HEK293 (cell line): ENCODE results near the gene HOXC10.

ENCODE experiments used
- BCL11B ChIP-seq: fragments of 450-650 bp; formaldehyde crosslinking; IDR thresholded peaks from 2 replicates; pipeline ENCODE4 v1.5.1; 2016; ENCODE audit warnings: low read depth, missing biosample characterization, missing genetic modification characterization
- EGR2 ChIP-seq: fragments of 450-650 bp; formaldehyde crosslinking; IDR thresholded peaks from 2 replicates; pipeline ENCODE4 v1.5.1; 2016; ENCODE audit warnings: low read depth, missing biosample characterization, missing genetic modification characterization
- GLIS2 ChIP-seq: fragments of 450-650 bp; formaldehyde crosslinking; IDR thresholded peaks from 2 replicates; pipeline ENCODE4 v1.5.1; 2016; ENCODE audit warnings: missing biosample characterization, missing genetic modification characterization
- KLF7 ChIP-seq: fragments of 450-650 bp; formaldehyde crosslinking; IDR thresholded peaks from 2 replicates; pipeline ENCODE4 v1.5.1; 2016; ENCODE audit warnings: missing biosample characterization, missing genetic modification characterization, borderline replicate concordance
- MYNN ChIP-seq: fragments of 450-650 bp; formaldehyde crosslinking; IDR thresholded peaks from 2 replicates; pipeline ENCODE4 v1.5.1; 2016; ENCODE audit warnings: missing biosample characterization, missing genetic modification characterization, borderline replicate concordance
- RBAK ChIP-seq: fragments of 450-650 bp; formaldehyde crosslinking; IDR thresholded peaks from 2 replicates; pipeline ENCODE4 v1.5.1; 2016; ENCODE audit warnings: missing biosample characterization, missing genetic modification characterization
- YY2 ChIP-seq: fragments of 450-650 bp; formaldehyde crosslinking; IDR thresholded peaks from 2 replicates; pipeline ENCODE4 v1.5.1; 2016; ENCODE audit warnings: missing biosample characterization, missing genetic modification characterization
- ZIC2 ChIP-seq: fragments of 450-650 bp; formaldehyde crosslinking; IDR thresholded peaks from 2 replicates; pipeline ENCODE4 v1.5.1; 2016; ENCODE audit warnings: missing biosample characterization, missing genetic modification characterization
- ZNF10 ChIP-seq: fragments of 450-650 bp; formaldehyde crosslinking; IDR thresholded peaks from 2 replicates; pipeline ENCODE4 v1.5.1; 2017; ENCODE audit warnings: missing biosample characterization, missing genetic modification characterization
- ZNF112 ChIP-seq: fragments of 450-650 bp; formaldehyde crosslinking; IDR thresholded peaks from 2 replicates; pipeline ENCODE4 v1.5.0; 2017; ENCODE audit warnings: missing biosample characterization, missing genetic modification characterization
- ZNF132 ChIP-seq: fragments of 450-650 bp; formaldehyde crosslinking; IDR thresholded peaks from 2 replicates; pipeline ENCODE4 v1.5.1; 2017; ENCODE audit warnings: missing biosample characterization, missing genetic modification characterization, borderline replicate concordance
- ZNF133 ChIP-seq: fragments of 450-650 bp; formaldehyde crosslinking; IDR thresholded peaks from 2 replicates; pipeline ENCODE4 v1.5.1; 2016; ENCODE audit warnings: missing biosample characterization, missing genetic modification characterization
- ZNF155 ChIP-seq: fragments of 450-650 bp; formaldehyde crosslinking; IDR thresholded peaks from 2 replicates; pipeline ENCODE4 v1.5.1; 2016; ENCODE audit warnings: missing biosample characterization, missing genetic modification characterization
- ZNF174 ChIP-seq: fragments of 450-650 bp; formaldehyde crosslinking; IDR thresholded peaks from 2 replicates; pipeline ENCODE4 v1.5.0; 2017; ENCODE audit warnings: missing biosample characterization, mild to moderate bottlenecking, missing genetic modification characterization
- ZNF221 ChIP-seq: fragments of 450-650 bp; formaldehyde crosslinking; IDR thresholded peaks from 2 replicates; pipeline ENCODE4 v1.5.1; 2017; ENCODE audit warnings: missing biosample characterization, missing genetic modification characterization, borderline replicate concordance
- ZNF239 ChIP-seq: fragments of 450-650 bp; formaldehyde crosslinking; IDR thresholded peaks from 2 replicates; pipeline ENCODE4 v1.5.1; 2016; ENCODE audit warnings: missing biosample characterization, missing genetic modification characterization
- ZNF24 ChIP-seq: fragments of 450-650 bp; formaldehyde crosslinking; IDR thresholded peaks from 2 replicates; pipeline ENCODE4 v1.5.1; 2016; ENCODE audit warnings: missing biosample characterization, missing genetic modification characterization
- ZNF248 ChIP-seq: fragments of 450-650 bp; formaldehyde crosslinking; IDR thresholded peaks from 2 replicates; pipeline ENCODE4 v1.5.1; 2017; ENCODE audit warnings: missing biosample characterization, missing genetic modification characterization
- ZNF266 ChIP-seq: fragments of 450-650 bp; formaldehyde crosslinking; IDR thresholded peaks from 2 replicates; pipeline ENCODE4 v1.5.1; 2016; ENCODE audit warnings: missing biosample characterization, missing genetic modification characterization, low read depth
- ZNF354C ChIP-seq: fragments of 450-650 bp; formaldehyde crosslinking; IDR thresholded peaks from 2 replicates; pipeline ENCODE4 v1.5.1; 2016; ENCODE audit warnings: missing biosample characterization, missing genetic modification characterization, low read depth, borderline replicate concordance
- ZNF366 ChIP-seq: fragments of 450-650 bp; formaldehyde crosslinking; conservative IDR thresholded peaks from 2 replicates; pipeline ENCODE4 v1.5.1; 2016; ENCODE audit warnings: missing biosample characterization, missing genetic modification characterization
- ZNF391 ChIP-seq: fragments of 450-650 bp; formaldehyde crosslinking; IDR thresholded peaks from 2 replicates; pipeline ENCODE4 v1.5.1; 2016; ENCODE audit warnings: low read depth, missing biosample characterization, missing genetic modification characterization, borderline replicate concordance
- ZNF433 ChIP-seq: fragments of 450-650 bp; formaldehyde crosslinking; IDR thresholded peaks from 2 replicates; pipeline ENCODE4 v1.5.1; 2016; ENCODE audit warnings: missing biosample characterization, missing genetic modification characterization, low read depth
- ZNF48 ChIP-seq: fragments of 450-650 bp; formaldehyde crosslinking; IDR thresholded peaks from 2 replicates; pipeline ENCODE4 v1.5.1; 2016; ENCODE audit warnings: missing biosample characterization, missing genetic modification characterization
- ZNF561 ChIP-seq: fragments of 450-650 bp; IDR thresholded peaks from 2 replicates; pipeline ENCODE4 v1.5.1; 2018; ENCODE audit warnings: missing biosample characterization, missing genetic modification characterization, borderline replicate concordance
- ZNF624 ChIP-seq: fragments of 450-650 bp; formaldehyde crosslinking; IDR thresholded peaks from 2 replicates; pipeline ENCODE4 v1.5.1; 2017; ENCODE audit warnings: missing biosample characterization, missing genetic modification characterization
- ZNF629 ChIP-seq: fragments of 450-650 bp; formaldehyde crosslinking; IDR thresholded peaks from 2 replicates; pipeline ENCODE4 v1.5.1; 2017; ENCODE audit warnings: missing biosample characterization, missing genetic modification characterization
- ZNF660 ChIP-seq: fragments of 450-650 bp; IDR thresholded peaks from 2 replicates; pipeline ENCODE4 v1.5.1; 2018; ENCODE audit warnings: missing biosample characterization, mild to moderate bottlenecking, missing genetic modification characterization
- ZNF677 ChIP-seq: fragments of 450-650 bp; IDR thresholded peaks from 2 replicates; pipeline ENCODE4 v1.5.0; 2018; ENCODE audit warnings: missing biosample characterization, mild to moderate bottlenecking, missing genetic modification characterization, moderate library complexity
- ZNF791 ChIP-seq: fragments of 450-650 bp; formaldehyde crosslinking; IDR thresholded peaks from 2 replicates; pipeline ENCODE4 v1.5.1; 2016; ENCODE audit warnings: missing biosample characterization, missing genetic modification characterization
- ZSCAN16 ChIP-seq: fragments of 450-650 bp; formaldehyde crosslinking; IDR thresholded peaks from 2 replicates; pipeline ENCODE4 v1.5.1; 2016; ENCODE audit warnings: missing biosample characterization, missing genetic modification characterization
- ZSCAN23 ChIP-seq: fragments of 450-650 bp; formaldehyde crosslinking; IDR thresholded peaks from 2 replicates; pipeline ENCODE4 v1.5.1; 2016; ENCODE audit warnings: missing biosample characterization, missing genetic modification characterization
- TF ChIP-seq, protein P1 (sequence below): fragments of 450-650 bp; formaldehyde crosslinking; IDR thresholded peaks from 2 replicates; pipeline ENCODE4 v1.5.1; 2016; ENCODE audit warnings: missing biosample characterization, missing genetic modification characterization
- TF ChIP-seq, protein P2 (sequence below): fragments of 450-650 bp; formaldehyde crosslinking; IDR thresholded peaks from 2 replicates; pipeline ENCODE4 v1.5.1; 2016; ENCODE audit warnings: missing biosample characterization, missing genetic modification characterization
- TF ChIP-seq, protein P3 (sequence below): fragments of 450-650 bp; formaldehyde crosslinking; IDR thresholded peaks from 2 replicates; pipeline ENCODE4 v1.5.1; 2016; ENCODE audit warnings: missing biosample characterization, missing genetic modification characterization, borderline replicate concordance
- TF ChIP-seq, protein P4 (sequence below): fragments of 450-650 bp; formaldehyde crosslinking; IDR thresholded peaks from 2 replicates; pipeline ENCODE4 v1.5.0; 2017; ENCODE audit warnings: missing biosample characterization, missing genetic modification characterization, borderline replicate concordance

The HOXC10 gene

DNA sequence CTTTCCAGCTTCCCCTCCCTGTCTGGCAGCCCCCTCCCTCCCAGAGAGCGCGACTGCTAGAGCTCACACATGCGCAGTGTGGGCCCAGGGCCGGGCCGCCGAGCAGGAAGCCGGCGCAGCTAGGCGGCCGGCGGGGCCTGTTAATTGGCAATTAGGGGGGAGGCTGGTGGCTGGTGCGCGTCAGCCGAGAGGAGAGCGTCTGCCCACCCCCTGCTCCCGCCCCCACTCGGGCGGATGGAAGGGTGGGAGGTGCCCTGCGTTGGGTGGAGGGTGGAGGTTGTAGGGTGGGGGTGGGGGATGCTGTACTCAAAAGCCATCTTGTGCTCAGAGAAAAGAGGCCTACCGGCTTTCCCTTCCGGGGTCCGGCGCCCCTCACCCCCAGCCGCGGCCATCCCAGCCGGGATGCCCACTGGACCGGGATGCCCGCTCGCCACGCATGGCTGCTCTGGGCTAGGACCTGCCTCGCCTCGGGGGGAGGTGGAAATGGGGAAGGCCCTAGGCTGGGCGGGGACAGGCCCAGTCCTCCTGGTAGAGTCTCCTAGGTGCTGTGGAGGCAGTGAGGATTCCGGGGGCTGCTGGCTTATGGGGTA, 33.0 kb downstream of the HOXC10 start (continued):
- no peak for TF ChIP-seq ZNF677 (tag by site-specific recombination)
- 0 out of 2 replicates have a peak, but pooled peaks have one; percentile 26 for TF ChIP-seq ZSCAN16 (tag by site-specific recombination)
- TF ChIP-seq EGR2 (tag by site-specific recombination): peak; percentile 93
- TF ChIP-seq BCL11B (tag by site-specific recombination): no peak; the same call in 1 of the 2 replicates
- TF ChIP-seq YY2: 0 out of 2 replicates have a peak, but pooled peaks have one; percentile 12
- TF ChIP-seq ZNF10 (tag by site-specific recombination): no peak; the same call in 1 of the 2 replicates
- TF ChIP-seq ZNF354C (tag by site-specific recombination): no peak
- TF ChIP-seq ZNF248 (tag by site-specific recombination): no peak
- no peak for TF ChIP-seq ZNF112 (tag by site-specific recombination)
- TF ChIP-seq ZNF239 (tag by site-specific recombination): no peak
- no peak for TF ChIP-seq ZNF174
- TF ChIP-seq ZNF133 (tag by site-specific recombination): no peak
- peak; percentile 36 for TF ChIP-seq ZIC2 (tag by site-specific recombination)
- TF ChIP-seq ZNF391: peak; percentile 81; the same call in 1 of the 2 replicates
- no peak for TF ChIP-seq ZNF624
- peak; percentile 58; the same call in 1 of the 2 replicates for TF ChIP-seq ZNF24 (tag by site-specific recombination)
- TF ChIP-seq ZNF366 (tag by site-specific recombination): peak; percentile 39; the same call in 1 of the 2 replicates
- TF ChIP-seq MYNN (tag by site-specific recombination): no peak; the same call in 1 of the 2 replicates
- TF ChIP-seq ZNF48 (tag by site-specific recombination): no peak
- TF ChIP-seq, protein P1, sequence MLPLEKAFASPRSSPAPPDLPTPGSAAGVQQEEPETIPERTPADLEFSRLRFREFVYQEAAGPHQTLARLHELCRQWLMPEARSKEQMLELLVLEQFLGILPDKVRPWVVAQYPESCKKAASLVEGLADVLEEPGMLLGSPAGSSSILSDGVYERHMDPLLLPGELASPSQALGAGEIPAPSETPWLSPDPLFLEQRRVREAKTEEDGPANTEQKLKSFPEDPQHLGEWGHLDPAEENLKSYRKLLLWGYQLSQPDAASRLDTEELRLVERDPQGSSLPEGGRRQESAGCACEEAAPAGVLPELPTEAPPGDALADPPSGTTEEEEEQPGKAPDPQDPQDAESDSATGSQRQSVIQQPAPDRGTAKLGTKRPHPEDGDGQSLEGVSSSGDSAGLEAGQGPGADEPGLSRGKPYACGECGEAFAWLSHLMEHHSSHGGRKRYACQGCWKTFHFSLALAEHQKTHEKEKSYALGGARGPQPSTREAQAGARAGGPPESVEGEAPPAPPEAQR (tag by site-specific recombination): no peak
- TF ChIP-seq, protein P2, sequence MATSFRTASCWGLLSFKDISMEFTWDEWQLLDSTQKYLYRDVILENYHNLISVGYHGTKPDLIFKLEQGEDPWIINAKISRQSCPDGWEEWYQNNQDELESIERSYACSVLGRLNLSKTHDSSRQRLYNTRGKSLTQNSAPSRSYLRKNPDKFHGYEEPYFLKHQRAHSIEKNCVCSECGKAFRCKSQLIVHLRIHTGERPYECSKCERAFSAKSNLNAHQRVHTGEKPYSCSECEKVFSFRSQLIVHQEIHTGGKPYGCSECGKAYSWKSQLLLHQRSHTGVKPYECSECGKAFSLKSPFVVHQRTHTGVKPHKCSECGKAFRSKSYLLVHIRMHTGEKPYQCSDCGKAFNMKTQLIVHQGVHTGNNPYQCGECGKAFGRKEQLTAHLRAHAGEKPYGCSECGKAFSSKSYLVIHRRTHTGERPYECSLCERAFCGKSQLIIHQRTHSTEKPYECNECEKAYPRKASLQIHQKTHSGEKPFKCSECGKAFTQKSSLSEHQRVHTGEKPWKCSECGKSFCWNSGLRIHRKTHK (tag by site-specific recombination): no peak
- no peak for TF ChIP-seq ZNF132 (tag by site-specific recombination)
- TF ChIP-seq ZNF433 (tag by site-specific recombination): no peak
- no peak for TF ChIP-seq RBAK (tag by site-specific recombination)
- no peak for TF ChIP-seq ZNF155 (tag by site-specific recombination)
- TF ChIP-seq ZNF266 (tag by site-specific recombination): no peak
- peak; percentile 34; the same call in 1 of the 2 replicates for TF ChIP-seq ZNF561
- TF ChIP-seq ZNF791 (tag by site-specific recombination): no peak
- TF ChIP-seq, protein P3, sequence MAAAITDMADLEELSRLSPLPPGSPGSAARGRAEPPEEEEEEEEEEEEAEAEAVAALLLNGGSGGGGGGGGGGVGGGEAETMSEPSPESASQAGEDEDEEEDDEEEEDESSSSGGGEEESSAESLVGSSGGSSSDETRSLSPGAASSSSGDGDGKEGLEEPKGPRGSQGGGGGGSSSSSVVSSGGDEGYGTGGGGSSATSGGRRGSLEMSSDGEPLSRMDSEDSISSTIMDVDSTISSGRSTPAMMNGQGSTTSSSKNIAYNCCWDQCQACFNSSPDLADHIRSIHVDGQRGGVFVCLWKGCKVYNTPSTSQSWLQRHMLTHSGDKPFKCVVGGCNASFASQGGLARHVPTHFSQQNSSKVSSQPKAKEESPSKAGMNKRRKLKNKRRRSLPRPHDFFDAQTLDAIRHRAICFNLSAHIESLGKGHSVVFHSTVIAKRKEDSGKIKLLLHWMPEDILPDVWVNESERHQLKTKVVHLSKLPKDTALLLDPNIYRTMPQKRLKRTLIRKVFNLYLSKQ: no peak
- TF ChIP-seq, protein P4, sequence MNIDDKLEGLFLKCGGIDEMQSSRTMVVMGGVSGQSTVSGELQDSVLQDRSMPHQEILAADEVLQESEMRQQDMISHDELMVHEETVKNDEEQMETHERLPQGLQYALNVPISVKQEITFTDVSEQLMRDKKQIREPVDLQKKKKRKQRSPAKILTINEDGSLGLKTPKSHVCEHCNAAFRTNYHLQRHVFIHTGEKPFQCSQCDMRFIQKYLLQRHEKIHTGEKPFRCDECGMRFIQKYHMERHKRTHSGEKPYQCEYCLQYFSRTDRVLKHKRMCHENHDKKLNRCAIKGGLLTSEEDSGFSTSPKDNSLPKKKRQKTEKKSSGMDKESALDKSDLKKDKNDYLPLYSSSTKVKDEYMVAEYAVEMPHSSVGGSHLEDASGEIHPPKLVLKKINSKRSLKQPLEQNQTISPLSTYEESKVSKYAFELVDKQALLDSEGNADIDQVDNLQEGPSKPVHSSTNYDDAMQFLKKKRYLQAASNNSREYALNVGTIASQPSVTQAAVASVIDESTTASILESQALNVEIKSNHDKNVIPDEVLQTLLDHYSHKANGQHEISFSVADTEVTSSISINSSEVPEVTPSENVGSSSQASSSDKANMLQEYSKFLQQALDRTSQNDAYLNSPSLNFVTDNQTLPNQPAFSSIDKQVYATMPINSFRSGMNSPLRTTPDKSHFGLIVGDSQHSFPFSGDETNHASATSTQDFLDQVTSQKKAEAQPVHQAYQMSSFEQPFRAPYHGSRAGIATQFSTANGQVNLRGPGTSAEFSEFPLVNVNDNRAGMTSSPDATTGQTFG (tag by site-specific recombination): no peak
- TF ChIP-seq ZNF221 (tag by site-specific recombination): no peak
- peak; percentile 93 for TF ChIP-seq KLF7 (tag by site-specific recombination)
- no peak; the same call in 1 of the 2 replicates for TF ChIP-seq ZSCAN23
- peak; percentile 98 for TF ChIP-seq GLIS2 (tag by site-specific recombination)
- TF ChIP-seq ZNF629 (tag by site-specific recombination): peak; percentile 22; the same call in 1 of the 2 replicates
- no peak; the same call in 1 of the 2 replicates for TF ChIP-seq ZNF660 (tag by site-specific recombination)
